Measurements from ENCODE around the gene IQCH.

IQCH gene

GRCh38 chr15:67534360-67534759, 279.8 kb downstream of the IQCH start:
- no peak overlapping the region for H3K4me3 ChIP-seq (ENCODE audit: low read depth, low read length)
- no peak for TF ChIP-seq CTCF (IDR thresholded peaks at IDR 0.05; ENCODE audit: low read depth, low read length)

- no peak for TF ChIP-seq CTCF (IDR thresholded peaks at IDR 0.05; ENCODE audit: low read depth, low read length)
- no peak overlapping the region for H3K4me3 ChIP-seq (ENCODE audit: low read depth, low read length)
Observed at GRCh38 chr15:67537771-67538170, 283.2 kb downstream of the IQCH start.

- H3K4me3 ChIP-seq (ENCODE audit: low read depth, low read length) = peak within 1 kb of the TSS; percentile 89
- no peak for TF ChIP-seq CTCF (IDR thresholded peaks at IDR 0.05; ENCODE audit: low read depth, low read length)
Observed at GRCh38 chr15:67542420-67543347, 288.1 kb downstream of the IQCH start, which contains the start of gene MAP2K5. MAP2K5 (plus strand) TSS chr15:67542703; CDS start chr15:67543336, 633 bp downstream.

- TF ChIP-seq CTCF (IDR thresholded peaks at IDR 0.05; ENCODE audit: low read depth, low read length) = no peak
- peak overlapping the region; percentile 89 for H3K4me3 ChIP-seq (ENCODE audit: low read depth, low read length)
Observed at GRCh38 chr15:67543348-67543718, 288.7 kb downstream of the IQCH start.

GRCh38 chr15:67544475-67544874, 289.9 kb downstream of the IQCH start:
- no peak for TF ChIP-seq CTCF (IDR thresholded peaks at IDR 0.05; ENCODE audit: low read depth, low read length)
- no peak overlapping the region for H3K4me3 ChIP-seq (ENCODE audit: low read depth, low read length)

- no peak overlapping the region for H3K4me3 ChIP-seq (ENCODE audit: low read depth, low read length)
Observed at GRCh38 chr15:67545864-67546263, 291.3 kb downstream of the IQCH start.

More at GRCh38 chr15:67545864-67546263, 291.3 kb downstream of the IQCH start:
- TF ChIP-seq CTCF (IDR thresholded peaks at IDR 0.05; ENCODE audit: low read depth, low read length) = no peak

Data from WI38 (cell line).